Measurements from ENCODE around the gene INPP5D.
"Not testable (repeated sequence)": the region's sequence is repeated elsewhere in the genome, so short reads cannot be mapped to it uniquely, and the experiment has no call there.

Gene INPP5D

DNA sequence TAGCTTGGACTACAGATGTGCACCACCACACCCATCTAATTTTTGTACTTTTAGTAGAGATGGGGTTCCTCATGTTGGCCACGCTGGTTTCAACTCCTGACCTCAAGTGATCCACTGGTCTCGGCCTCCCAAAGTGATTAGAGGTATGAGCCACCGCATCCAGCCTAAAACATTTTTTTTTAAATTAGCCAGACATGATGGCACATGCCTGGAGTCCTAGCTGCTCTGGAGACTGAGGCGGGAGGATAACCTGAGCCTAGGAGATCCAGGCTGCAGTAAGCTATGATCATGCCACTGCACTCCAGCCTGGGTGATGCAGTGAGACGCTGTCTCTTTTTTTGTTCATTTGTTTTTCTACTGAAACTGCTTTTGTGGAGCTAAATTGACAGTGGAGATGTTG, 126.7 kb downstream of the INPP5D start:
- no peak for DNase-seq

DNA sequence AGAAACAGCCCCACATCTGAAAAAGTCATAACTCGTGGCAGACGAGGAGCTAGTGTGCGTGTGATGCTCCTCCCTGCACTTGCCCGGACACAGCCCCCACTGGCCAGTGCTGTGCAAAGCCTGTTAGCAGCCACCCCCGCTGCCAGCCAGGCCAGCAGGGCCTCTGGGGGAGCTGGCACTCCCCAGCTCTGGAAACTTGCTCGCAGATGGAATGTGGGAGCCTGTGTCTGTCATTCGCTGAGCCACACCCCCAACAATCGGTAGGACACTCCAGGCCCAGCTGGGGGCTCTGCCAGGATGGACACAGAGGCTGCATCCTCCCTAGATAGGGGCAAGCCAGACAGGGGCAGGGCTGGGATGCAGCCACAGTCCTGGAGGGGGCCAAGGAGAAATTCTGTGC, 128.9 kb downstream of the INPP5D start:
- no peak for DNase-seq

DNA sequence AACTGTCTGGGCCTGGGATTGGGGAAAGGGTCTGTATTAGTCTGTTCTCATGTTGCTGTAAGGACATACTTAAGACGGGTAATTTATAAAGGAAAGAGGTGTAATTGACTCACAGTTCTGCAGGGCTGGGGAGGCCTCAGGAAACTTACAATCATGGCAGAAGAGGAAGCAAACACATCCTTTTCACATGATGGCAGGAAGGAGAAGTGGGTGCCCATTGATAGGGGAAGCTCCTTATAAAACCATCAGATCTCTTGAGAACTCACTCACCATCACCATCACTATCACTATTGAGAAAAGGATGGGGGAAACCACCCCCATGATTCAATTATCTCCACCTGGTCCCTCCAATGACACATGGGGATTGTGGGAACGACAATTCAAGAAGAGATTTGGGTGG, 130.9 kb downstream of the INPP5D start:
- not testable (repeated sequence) for DNase-seq

- DNase-seq: no peak
Observed at GRCh38 chr2:233193738-233194137, 133.6 kb downstream of the INPP5D start.

DNA sequence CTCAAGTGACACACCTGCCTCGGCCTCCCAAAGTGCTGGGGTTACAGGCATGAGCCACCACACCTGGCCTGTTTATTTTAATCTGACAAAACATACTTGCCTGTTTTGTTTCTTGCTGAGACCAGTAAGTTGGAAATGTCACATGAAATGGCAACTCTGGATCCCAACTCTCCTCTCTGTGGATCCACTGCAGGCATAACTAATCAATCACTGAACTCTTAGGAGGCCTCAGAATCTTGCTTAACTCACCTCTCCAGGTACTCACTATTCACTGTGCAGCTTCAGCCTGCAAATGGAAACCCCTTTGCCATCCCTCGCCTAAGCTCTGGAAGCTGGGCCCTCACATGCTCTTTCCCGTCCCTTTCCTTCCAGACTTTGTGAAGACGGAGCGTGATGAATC, 134.9 kb downstream of the INPP5D start:
- DNase-seq: no peak

DNA sequence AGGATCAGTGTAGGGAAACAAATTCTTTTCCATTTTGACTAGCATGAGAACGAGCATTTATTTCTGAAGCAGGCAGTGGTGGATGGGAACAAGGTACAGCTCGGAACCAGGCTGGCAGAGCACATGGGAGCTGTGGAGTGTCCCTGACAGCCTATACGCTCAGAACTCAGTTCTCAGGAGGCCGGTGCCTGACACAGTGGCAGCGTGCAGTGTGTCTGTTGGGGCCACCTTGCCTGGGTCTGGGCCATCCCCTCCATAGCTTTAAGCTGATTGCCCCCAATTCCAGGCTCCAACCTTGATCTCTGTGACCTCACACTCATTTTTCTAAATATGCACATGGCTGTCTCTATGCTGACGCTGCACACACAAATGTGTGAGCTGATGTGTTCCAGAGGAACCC, 136.9 kb downstream of the INPP5D start:
- DNase-seq: no peak

DNA sequence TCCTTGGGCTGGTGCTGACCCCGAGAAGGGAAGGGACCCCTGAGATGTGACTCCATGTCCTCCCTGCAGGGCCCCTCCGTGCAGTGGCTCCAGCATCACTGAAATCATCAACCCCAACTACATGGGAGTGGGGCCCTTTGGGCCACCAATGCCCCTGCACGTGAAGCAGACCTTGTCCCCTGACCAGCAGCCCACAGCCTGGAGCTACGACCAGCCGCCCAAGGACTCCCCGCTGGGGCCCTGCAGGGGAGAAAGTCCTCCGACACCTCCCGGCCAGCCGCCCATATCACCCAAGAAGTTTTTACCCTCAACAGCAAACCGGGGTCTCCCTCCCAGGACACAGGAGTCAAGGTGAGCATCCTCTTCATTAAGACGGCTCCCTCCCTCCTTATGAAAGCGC, 137.9 kb downstream of the INPP5D start:
- DNase-seq: no peak

GRCh38 chr2:233199870-233200269, 139.7 kb downstream of the INPP5D start:
- DNase-seq: no peak

- not testable (repeated sequence) for DNase-seq
Observed at GRCh38 chr2:233200790-233201189, 140.6 kb downstream of the INPP5D start.

- DNase-seq: no peak
Observed at GRCh38 chr2:233201258-233202013, 141.3 kb downstream of the INPP5D start.

- no peak for DNase-seq
Observed at GRCh38 chr2:233202531-233202944, 142.4 kb downstream of the INPP5D start.

DNA sequence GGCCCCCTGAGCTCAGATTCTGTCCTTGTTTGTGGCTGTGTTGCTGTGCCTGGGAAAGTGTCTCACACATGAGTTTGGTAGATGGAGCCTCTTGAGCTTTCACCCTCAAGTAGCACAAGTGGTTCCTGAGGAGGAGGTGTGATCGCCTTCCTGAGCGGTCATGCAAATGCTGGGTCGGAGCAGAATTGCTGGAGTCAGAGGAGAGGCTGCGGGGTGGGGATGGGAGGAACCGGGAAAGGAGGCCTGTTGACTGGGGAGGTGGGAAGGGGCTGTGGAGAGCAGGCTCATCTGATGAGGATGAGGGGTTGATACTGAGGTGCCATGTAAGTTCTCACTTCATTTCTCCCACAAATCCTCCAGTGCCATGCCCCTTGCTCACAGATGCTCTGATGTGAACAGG, 142.9 kb downstream of the INPP5D start:
- DNase-seq: no peak

DNA sequence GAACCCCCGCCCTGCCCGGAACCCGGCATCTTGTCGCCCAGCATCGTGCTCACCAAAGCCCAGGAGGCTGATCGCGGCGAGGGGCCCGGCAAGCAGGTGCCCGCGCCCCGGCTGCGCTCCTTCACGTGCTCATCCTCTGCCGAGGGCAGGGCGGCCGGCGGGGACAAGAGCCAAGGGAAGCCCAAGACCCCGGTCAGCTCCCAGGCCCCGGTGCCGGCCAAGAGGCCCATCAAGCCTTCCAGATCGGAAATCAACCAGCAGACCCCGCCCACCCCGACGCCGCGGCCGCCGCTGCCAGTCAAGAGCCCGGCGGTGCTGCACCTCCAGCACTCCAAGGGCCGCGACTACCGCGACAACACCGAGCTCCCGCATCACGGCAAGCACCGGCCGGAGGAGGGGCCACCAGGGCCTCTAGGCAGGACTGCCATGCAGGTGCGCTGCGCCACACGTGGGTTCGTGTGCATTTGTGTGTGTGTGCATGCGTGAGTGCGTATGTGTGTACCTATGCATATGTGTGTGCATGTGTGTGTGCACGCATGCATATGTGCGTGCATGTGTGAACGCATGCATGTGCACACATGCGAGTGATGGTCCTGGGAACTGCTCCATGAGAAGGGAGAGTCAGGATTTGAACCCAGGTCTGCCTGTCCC, 144.3 kb downstream of the INPP5D start:
- no peak for DNase-seq

- DNase-seq: no peak
Observed at GRCh38 chr2:233208382-233209116, 148.4 kb downstream of the INPP5D start.

- no peak for DNase-seq
Observed at GRCh38 chr2:233209117-233209532, 149.0 kb downstream of the INPP5D start.

- no peak for DNase-seq
Observed at GRCh38 chr2:233209533-233210171, 149.5 kb downstream of the INPP5D start.

DNA sequence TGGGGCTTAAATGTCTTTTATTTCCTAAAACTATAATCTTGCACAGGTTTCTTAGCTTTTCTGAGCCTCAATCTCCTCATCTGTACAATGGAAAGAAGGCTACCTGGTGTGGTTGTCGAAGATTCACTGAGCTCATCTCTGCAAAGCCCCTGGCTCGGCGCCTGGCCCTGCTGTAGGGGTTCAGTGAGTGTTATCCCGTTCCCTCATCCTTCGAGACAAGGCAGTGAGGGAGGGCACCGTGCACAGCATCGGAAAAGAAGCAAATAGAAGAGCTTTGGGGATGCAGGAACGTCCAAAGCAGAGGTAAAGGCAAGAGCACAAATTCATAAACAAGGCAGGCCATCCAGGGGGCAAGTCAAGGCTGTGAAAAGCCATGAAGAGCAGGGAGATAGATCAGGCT, 150.1 kb downstream of the INPP5D start:
- no peak for DNase-seq

GRCh38 chr2:233210843-233211547, 150.9 kb downstream of the INPP5D start:
- no peak for DNase-seq

DNA sequence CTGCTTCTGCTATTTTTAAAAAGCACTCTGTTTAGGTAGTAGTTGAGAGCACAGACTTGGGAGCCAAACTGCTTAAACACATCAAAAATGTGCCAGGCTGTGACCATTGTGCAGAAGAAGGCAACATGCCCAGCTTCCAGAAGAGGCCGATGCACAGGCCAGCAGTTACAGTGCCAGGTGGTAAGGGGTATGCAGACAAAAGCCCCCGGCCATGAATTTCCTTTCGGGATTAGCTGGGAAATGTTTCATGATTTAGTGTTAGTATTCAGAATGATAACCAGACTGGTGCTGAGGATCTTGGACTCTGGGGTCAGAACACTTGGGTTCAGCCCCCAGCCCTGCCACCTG, 151.4 kb downstream of the INPP5D start:
- DNase-seq: no peak

DNA sequence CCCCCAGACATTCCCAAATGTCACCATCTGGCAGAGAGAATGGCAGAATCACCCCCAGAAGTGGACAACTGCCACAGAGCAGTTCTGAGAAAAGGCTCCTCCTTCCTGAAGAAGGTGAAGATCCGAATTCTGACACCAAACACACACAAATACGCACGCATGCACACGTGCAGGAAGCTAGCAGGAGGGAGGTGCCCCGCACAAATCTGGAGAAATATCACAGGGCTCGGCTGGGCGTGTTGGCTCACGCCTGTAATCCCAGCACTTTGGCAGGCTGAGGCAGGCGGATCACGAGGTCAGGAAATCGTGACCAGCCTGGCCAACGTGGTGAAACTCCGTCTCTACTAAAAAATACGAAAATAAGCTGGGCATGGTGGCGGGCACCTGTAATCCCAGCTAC, 152.9 kb downstream of the INPP5D start:
- DNase-seq: no peak

DNA sequence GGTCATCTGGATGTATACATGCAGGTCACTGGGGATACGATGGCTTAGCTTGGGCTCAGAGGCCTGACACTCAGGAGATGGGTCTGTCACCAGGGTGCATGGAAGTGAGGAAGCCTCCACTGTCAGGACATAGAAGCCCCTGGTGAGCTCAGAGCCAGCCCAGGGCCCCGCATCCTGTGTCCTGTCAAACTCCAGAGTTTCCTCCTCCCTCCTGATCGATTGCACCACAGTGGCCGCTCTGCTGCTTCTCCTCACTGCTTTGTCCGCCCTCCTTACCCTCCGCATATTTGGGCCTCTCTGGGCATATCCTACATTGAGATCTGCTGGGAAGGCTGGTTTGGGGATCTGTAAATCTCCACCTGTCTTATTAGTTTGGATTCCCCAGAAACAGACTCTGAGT, 153.8 kb downstream of the INPP5D start:
- no peak for DNase-seq

- DNase-seq: no peak
Observed at GRCh38 chr2:233217892-233218377, 157.8 kb downstream of the INPP5D start.

GRCh38 chr2:233218836-233219235, 158.7 kb downstream of the INPP5D start:
- no peak for DNase-seq

Data from NCI-H1105 (cell line).